Stimulated activated CD8-positive, alpha-beta memory T cell treated with anti-CD3 and anti-CD28 coated beads, Interleukin-2, amount 100 ng/mL, for 48 hours (primary cell): ENCODE data around the gene APP.

ENCODE experiments used
- DNase-seq, 2 donors: peaks; one replicate each; pipeline ENCODE4 v3.0.0-alpha.2; 2020; ENCODE audit warnings: low read depth in 2 of 2

The APP gene

DNA sequence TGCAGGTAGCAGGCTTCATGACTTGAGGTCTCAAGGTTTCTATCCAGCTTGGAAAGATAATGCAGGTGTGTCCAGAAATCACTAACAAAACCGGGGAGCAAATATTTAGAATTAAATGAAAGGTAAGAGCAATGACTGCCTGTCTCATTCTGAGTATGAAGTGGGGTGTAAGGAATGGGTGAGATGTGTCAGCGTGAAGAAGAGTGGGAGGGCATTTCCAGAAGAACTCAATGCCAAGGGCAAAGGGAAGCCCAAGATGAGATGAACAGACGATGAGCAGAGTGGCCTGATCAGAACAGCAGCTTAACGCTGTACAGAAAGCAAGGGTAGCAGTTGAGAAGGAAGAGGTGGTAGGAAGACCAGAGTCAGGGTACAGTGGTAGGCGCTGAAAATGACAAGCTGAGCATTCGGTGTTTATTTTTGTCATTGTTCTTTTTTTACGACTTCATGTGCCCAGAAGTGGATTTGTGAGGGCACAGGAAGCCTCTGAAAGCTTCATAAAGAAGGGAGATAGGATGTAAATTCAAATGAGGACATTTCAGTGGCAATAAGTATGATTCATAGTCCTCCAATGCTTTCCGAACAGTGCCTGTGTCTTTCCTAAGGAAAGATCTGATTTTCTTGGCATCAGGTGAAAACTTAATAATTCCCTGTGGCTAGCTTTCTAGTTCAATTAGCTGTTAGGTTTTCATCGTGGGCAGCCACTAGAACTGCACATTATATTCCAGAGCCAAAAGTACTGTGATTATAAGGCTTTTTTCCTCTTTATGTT is 190.5 kb downstream of the APP start:
- DNase-seq = no peak

DNA sequence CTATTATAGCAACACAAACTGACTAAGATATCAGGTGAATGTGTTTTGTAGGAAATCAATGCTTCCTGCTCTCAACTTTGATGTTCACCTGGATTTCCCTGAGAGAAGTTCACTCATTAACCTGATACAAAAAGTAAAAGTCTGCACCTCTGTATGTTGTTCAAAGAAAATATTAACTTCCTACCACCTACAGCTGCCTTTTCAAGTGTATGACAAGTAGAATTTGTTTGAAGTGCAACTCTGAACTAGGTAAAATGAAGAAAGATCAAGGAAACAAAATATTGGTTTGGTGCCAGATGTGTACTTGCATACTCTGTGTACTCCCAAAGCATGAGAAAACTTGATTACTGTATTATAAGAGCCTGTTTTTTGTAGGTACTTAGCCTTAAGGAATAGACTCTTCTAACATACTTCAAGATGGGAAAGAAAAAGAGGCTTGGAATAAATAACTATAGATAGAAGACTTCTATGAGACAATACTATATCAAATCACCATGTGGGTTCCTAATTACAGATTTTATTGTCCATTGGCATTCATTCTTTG is 193.4 kb downstream of the APP start:
- DNase-seq = no peak

DNA sequence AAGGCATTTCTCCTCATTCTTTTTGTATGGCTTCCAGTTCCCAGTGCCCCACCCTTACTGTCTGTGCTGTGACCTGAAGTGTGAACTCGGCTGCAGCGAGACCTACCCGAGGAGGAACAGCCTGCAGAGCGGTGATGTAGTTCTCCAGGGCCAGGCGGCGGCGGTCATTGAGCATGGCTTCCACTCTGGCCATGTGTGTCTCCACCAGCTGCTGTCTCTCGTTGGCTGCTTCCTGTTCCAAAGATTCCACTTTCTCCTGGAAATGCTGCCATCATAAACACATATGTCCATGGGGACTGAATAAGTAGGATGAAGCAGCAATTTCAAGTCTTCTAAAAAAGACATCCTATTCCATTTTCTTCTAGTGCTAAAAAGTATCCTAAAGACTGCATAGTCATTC is 195.6 kb downstream of the APP start:
- DNase-seq = no peak

GRCh38 chr21:25970254-25970930 is 200.2 kb downstream of the APP start:
- DNase-seq = no peak

DNA sequence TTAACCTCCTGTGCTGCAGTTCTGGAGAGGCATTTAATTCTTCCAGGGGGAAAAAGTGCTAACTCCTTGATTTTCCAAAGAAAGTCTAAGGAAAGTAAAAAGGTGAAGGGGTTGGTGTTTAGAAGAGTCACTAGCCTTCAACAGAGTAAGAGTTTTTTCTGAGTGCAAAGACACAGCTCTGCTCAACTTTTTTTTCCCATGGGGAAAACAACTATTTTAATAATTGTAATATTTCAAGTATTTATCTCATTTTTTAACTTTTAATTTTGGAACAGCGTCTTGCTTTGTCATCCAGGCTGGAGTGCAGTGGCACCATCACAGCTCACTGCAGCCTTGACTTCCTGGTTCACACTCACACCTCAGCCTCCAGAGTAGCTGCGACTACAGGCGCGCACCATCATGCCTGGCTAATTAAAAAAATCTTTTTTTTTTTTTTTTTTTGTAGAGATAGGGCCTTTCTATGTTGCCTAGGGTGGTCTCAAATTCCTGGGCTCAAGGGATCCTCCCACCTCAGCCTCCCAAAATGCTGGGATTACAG is 202.6 kb downstream of the APP start:
- no peak for DNase-seq

DNA sequence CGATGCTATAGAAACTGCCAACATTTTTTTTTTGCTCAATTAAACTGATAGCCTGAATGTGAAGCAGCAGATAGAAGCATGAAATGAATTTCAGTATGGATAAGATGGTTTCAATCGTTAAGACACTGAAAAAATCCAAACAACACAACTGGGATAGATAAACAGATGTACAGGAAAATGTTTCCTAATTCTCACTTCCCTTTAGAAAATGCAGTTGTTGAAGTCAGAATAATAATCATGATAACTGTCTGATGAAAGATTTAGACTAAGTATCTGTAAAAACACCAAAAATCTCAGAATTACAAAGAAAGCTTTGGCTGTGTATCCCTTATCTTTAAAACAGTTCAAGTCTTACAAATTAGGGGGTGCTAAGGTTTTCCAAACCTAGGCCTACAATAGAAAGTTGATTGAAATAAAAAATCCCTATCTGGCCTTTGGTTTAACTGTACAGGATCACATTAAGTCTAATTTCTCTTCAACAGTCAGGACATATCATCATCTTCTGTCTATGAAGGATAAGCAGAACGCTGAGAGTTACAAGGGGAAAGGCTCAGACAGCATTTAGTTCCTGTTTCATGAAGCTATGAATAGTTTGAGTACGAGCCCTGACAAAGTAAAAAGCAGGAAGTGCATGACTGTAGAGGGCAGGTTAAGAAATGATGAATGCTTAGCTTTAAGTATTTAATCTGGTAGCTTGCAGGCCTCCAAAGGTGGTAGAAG is 203.2 kb downstream of the APP start:
- DNase-seq = no peak

GRCh38 chr21:25965951-25966707 is 204.4 kb downstream of the APP start:
- DNase-seq = no peak

DNA sequence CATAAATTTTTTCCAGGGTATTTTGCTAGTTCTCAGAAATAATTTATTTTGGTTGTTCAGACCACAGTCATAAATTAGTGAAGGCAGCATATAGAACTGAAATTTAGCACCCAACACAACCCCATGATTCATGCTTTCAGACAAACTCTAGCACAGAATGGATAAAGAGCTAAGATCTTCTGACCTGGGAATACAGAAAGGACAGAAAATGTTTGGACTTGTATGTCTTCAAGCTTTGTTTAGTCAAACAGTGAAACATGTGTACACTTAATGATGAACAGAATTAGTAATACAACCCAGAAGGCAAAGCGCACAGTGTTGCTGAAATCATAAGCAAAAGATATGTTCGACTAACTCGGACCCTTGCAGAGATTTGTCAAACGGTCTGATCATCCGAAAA is 205.6 kb downstream of the APP start:
- no peak for DNase-seq

DNA sequence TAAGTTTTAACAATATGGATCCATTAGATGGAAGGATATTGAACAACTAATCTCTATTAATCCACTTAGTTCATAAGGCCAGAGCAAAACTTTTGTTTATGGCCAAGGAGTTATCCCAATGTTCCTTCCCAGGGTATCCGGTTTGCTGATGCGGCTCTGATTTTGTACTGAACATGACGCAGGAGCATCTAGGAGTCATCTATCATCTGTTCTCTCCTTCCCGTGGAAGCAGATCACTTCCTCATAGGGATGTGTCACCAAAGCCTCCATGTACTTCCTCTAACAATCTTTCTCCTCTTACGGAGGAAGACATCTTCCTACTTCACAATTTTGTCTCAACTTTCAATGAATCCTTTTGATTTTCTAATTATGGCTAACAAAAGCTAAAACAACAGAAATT is 206.6 kb downstream of the APP start:
- no peak for DNase-seq

- DNase-seq = no peak
Measured at GRCh38 chr21:25963181-25963580, 207.4 kb downstream of the APP start.

- no peak for DNase-seq
Measured at GRCh38 chr21:25961042-25961441, 209.5 kb downstream of the APP start.

GRCh38 chr21:25960402-25960801 is 210.2 kb downstream of the APP start:
- DNase-seq = no peak

DNA sequence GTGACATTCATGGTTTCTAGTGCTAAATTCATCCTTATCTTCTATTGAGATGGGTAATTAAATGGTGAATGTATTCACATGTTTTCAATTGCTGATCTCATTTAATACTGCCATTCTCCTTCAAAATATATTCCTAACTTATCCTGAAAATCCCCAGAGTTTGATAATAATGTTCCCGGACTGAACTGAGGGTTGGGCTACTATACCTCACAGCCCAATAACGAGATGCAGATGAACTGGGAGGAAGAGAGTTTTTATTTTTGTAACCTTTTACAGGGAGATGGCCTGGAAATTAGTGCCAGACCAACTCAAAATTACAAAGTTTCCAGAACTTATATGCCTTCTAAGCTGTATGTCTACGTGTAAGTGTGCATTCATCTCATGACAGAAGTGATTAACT is 210.8 kb downstream of the APP start:
- DNase-seq = no peak

DNA sequence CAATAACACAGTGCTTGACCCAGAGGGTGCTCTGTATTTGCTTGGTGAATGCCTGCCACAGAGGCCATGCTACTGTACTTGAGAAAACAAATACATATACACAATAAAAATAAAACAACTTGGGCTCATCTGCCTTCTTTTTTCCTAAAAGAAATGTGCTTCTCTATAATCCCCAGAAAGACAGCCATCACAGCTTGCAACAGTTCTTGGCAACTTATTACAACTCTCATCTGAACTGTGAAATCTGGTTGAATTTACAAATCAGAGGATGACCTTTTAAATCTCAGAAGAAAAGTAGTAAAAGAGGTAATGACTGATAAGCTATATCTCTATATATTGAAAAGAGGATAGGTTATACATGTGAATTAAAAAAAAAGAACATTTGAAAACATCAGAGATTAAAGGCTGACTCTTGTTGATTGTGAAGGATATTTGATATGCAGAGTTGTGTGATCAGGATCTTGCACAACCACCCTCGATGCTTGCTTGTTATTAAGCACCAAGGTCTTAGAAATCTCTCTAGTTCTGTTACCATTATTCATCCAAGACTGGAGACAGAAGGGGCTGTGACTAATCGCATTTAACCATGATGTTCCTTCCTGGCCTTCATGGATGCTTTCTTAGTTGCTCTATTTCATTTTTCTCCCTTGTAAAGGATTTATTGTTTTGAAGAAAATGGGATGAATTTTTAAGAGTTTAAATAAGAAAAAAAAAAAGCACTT is 213.4 kb downstream of the APP start:
- DNase-seq = no peak

DNA sequence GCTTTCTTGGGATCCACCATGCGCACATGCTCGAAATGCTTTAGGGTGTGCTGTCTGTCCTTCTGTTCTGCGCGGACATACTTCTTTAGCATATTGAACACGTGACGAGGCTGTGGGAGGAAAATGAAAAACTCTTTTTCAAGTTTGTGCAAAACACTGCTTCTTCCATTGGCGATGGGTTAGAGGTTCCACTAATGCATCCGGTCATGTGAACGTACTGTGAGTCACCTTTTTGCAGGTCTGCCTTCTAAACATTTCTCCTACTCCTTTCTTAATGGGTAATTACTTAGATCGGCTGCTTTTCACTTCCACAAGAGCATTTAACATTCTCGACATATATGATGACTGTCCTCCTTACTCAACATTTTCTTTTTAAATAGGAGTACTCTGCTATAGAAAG is 214.9 kb downstream of the APP start:
- DNase-seq = no peak

- DNase-seq = no peak
Measured at GRCh38 chr21:25953659-25954058, 216.9 kb downstream of the APP start.

- no peak for DNase-seq
Measured at GRCh38 chr21:25953196-25953595, 217.4 kb downstream of the APP start.

GRCh38 chr21:25952306-25952705 is 218.3 kb downstream of the APP start:
- DNase-seq = no peak

- DNase-seq = no peak
Measured at GRCh38 chr21:25949701-25950100, 220.9 kb downstream of the APP start.

- no peak for DNase-seq
Measured at GRCh38 chr21:25944672-25945213, 225.8 kb downstream of the APP start.

- no peak for DNase-seq
Measured at GRCh38 chr21:25944082-25944481, 226.5 kb downstream of the APP start.
